Measurements from ENCODE around the gene CCL23.

Gene CCL23

GRCh38 chr17:35981908-35982330 is 35.9 kb downstream of the CCL23 start:
- Histone ChIP-seq H3K4me3 (ENCODE audit: low read length) (no peak overlapping the region), H3K36me3 (ENCODE audit: insufficient read depth, low read depth, low read length) (no peaks in the 10 kb centered on the region), H3K9me3 (ENCODE audit: insufficient read depth, low read depth, low read length) (no peaks in the 10 kb centered on the region), H3K9ac (ENCODE audit: low read depth, low read length) (no peak overlapping the region), H3K27me3 (ENCODE audit: insufficient read depth, low read length) (no peaks in the 10 kb centered on the region), H3K27ac (ENCODE audit: low read length) (no peak overlapping the region), H3K4me1 (ENCODE audit: insufficient read depth, low read length) (no peaks in the 10 kb centered on the region)

- no peak within 1 kb of the TSS for H3K27ac ChIP-seq (ENCODE audit: low read length)
- H3K27me3 ChIP-seq (ENCODE audit: insufficient read depth, low read length), result no peaks in the 10 kb centered on the region
- H3K9me3 ChIP-seq (ENCODE audit: insufficient read depth, low read depth, low read length), result no peaks in the 10 kb centered on the region
- no peak within 1 kb of the TSS for H3K9ac ChIP-seq (ENCODE audit: low read depth, low read length)
- H3K4me1 ChIP-seq (ENCODE audit: insufficient read depth, low read length), result no peaks in the 10 kb centered on the region; the same call in 1 of the 2 replicates
- no peak within 1 kb of the TSS for H3K4me3 ChIP-seq (ENCODE audit: low read length)
- H3K36me3 ChIP-seq (ENCODE audit: insufficient read depth, low read depth, low read length), result no peaks in the 10 kb centered on the region
These were observed 36.5 kb downstream of the CCL23 start, which contains the start of gene CCL16 for GRCh38 chr17:35981246-35981645. TSS of gene CCL16 (minus strand) at chr17:35981497. CDS start at chr17:35981420, 77 bp downstream.

DNA sequence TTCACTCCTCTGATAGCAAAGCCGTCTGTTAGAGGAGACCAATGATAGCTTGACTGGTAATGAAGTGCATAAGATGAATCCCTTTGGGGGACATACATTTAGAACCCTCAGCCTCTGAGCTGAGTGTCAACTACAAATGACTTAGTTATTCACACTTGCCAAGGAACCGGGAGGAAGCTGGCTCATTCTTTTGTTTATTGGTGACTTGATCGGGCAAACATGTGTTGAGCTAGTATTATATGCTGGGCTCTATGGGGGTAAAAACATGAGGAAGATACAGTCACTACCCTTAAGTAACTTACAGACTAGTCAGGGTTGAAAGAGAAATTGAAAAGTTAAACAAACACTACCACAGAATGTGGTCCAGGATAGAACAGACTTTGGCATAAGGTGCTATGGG is 39.4 kb downstream of the CCL23 start:
- no peak overlapping the region for H3K9ac ChIP-seq (ENCODE audit: low read depth, low read length)
- no peaks in the 10 kb centered on the region for H3K27me3 ChIP-seq (ENCODE audit: insufficient read depth, low read length)
- H3K9me3 ChIP-seq (ENCODE audit: insufficient read depth, low read depth, low read length), result no peaks in the 10 kb centered on the region
- no peak overlapping the region for H3K27ac ChIP-seq (ENCODE audit: low read length)
- H3K4me1 ChIP-seq (ENCODE audit: insufficient read depth, low read length), result no peaks in the 10 kb centered on the region; the same call in 1 of the 2 replicates
- no peak overlapping the region for H3K4me3 ChIP-seq (ENCODE audit: low read length)
- H3K36me3 ChIP-seq (ENCODE audit: insufficient read depth, low read depth, low read length), result no peaks in the 10 kb centered on the region

- no peak overlapping the region for H3K4me3 ChIP-seq (ENCODE audit: low read length)
- H3K9me3 ChIP-seq (ENCODE audit: insufficient read depth, low read depth, low read length), result no peaks in the 10 kb centered on the region
- H3K36me3 ChIP-seq (ENCODE audit: insufficient read depth, low read depth, low read length), result no peaks in the 10 kb centered on the region
- H3K27me3 ChIP-seq (ENCODE audit: insufficient read depth, low read length), result no peaks in the 10 kb centered on the region
- no peaks in the 10 kb centered on the region; the same call in 1 of the 2 replicates for H3K4me1 ChIP-seq (ENCODE audit: insufficient read depth, low read length)
- no peak overlapping the region for H3K27ac ChIP-seq (ENCODE audit: low read length)
- no peak overlapping the region for H3K9ac ChIP-seq (ENCODE audit: low read depth, low read length)
These were observed 40.3 kb downstream of the CCL23 start for GRCh38 chr17:35977509-35977908.

DNA sequence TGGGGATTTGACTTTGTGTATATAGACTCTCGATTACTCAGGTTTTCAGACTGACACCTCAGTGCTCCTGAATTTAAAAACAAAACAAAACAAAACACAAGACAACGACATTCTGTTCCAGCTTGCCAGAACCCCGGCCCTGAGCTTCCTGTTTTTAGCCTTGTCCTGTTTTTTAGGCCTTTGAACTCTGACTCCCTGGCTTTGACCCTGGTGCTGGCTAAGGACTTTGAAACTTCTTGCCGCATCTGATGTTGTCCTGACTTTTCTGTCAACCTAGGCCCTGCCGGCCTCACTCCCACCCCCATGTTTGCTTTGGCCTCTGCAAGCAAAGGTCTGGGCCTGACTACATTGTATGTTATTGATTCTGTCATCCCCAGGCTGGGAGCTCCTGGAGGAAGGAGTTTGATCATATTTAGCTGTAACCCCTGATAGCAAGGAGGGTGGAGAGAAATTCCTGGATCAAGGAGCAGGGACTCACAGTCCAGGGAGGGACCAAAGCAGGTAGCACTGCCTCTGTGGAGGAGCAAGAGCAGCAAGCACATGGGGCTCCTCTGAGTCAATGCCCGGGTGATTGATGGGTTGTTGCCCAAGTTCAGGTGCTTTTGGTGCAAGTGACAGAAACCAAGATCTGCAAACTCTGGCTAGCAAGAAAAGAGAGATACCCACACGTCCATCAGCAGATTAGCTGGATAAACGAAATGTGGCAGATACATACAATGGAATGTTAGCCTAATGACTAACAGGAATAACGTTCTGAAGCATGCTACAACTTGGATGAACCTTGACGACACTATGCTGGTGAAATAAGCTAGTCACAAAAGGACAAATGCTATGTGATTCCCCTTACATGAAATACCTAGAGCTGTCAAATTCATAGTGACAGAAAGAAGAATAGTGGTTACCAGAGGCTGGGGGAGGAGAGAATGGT is 44.2 kb downstream of the CCL23 start:
- H3K9ac ChIP-seq (ENCODE audit: low read depth, low read length), result no peak overlapping the region
- H3K27me3 ChIP-seq (ENCODE audit: insufficient read depth, low read length), result no peaks in the 10 kb centered on the region
- H3K9me3 ChIP-seq (ENCODE audit: insufficient read depth, low read depth, low read length), result no peaks in the 10 kb centered on the region
- H3K4me1 ChIP-seq (ENCODE audit: insufficient read depth, low read length), result no peaks in the 10 kb centered on the region; the same call in 1 of the 2 replicates
- H3K36me3 ChIP-seq (ENCODE audit: insufficient read depth, low read depth, low read length), result no peaks in the 10 kb centered on the region
- H3K4me3 ChIP-seq (ENCODE audit: low read length), result no peak overlapping the region
- H3K27ac ChIP-seq (ENCODE audit: low read length), result no peak overlapping the region

DNA sequence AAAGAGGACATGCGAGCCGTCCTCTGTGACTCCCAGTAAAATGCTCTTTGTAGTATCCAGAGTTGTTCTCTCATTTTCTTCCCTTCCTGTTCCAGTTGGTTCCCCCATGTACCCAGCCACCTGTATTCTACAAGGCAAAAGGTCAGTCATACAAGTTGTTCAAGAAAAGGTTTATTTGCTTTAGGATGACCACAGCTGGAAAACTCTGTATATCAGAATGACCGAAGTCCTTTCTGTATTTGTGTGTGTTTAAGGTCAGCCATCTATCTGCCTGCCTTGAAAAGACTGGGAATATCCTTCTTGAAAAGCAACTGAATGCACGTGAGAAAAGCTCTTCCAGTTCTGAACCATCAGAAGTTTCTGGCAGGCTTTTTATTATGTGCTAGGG is 44.8 kb downstream of the CCL23 start:
- no peaks in the 10 kb centered on the region for H3K9me3 ChIP-seq (ENCODE audit: insufficient read depth, low read depth, low read length)

GRCh38 chr17:35972535-35972934 is 45.2 kb downstream of the CCL23 start:
- no peak overlapping the region for H3K9ac ChIP-seq (ENCODE audit: low read depth, low read length)
- H3K27me3 ChIP-seq (ENCODE audit: insufficient read depth, low read length), result no peaks in the 10 kb centered on the region
- H3K4me1 ChIP-seq (ENCODE audit: insufficient read depth, low read length), result no peaks in the 10 kb centered on the region; the same call in 1 of the 2 replicates
- H3K4me3 ChIP-seq (ENCODE audit: low read length), result no peak overlapping the region
- no peaks in the 10 kb centered on the region for H3K9me3 ChIP-seq (ENCODE audit: insufficient read depth, low read depth, low read length)
- H3K36me3 ChIP-seq (ENCODE audit: insufficient read depth, low read depth, low read length), result no peaks in the 10 kb centered on the region
- no peak overlapping the region for H3K27ac ChIP-seq (ENCODE audit: low read length)

More for the DNA sequence above, 44.8 kb downstream of the CCL23 start:
- Histone ChIP-seq H3K36me3 (ENCODE audit: insufficient read depth, low read depth, low read length) (no peaks in the 10 kb centered on the region), H3K9ac (ENCODE audit: low read depth, low read length) (no peak overlapping the region), H3K4me1 (ENCODE audit: insufficient read depth, low read length) (no peaks in the 10 kb centered on the region; the same call in 1 of the 2 replicates), H3K27ac (ENCODE audit: low read length) (no peak overlapping the region), H3K4me3 (ENCODE audit: low read length) (no peak overlapping the region), H3K27me3 (ENCODE audit: insufficient read depth, low read length) (no peaks in the 10 kb centered on the region)

DNA sequence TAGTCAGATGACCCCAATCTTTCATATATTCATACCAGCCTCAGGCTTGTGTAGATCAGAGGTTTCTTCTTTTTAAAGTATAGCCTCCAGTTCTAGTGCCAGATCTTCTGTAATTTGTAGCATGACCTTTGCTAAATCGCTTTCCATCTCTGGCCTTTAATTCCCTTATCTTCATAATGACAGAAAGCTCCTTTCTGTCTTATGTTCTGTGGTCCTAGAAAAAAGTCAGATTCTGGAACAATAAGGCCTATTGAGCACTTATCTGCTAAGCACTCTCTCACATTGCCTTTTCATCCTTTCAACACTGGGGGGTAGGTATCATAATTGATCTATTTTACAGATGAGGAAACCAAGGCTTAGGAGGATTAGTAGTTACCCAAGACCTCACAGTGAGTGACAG is 45.7 kb downstream of the CCL23 start:
- Histone ChIP-seq H3K27me3 (ENCODE audit: insufficient read depth, low read length) (no peaks in the 10 kb centered on the region), H3K4me3 (ENCODE audit: low read length) (no peak overlapping the region), H3K9ac (ENCODE audit: low read depth, low read length) (no peak overlapping the region), H3K9me3 (ENCODE audit: insufficient read depth, low read depth, low read length) (no peaks in the 10 kb centered on the region), H3K4me1 (ENCODE audit: insufficient read depth, low read length) (no peaks in the 10 kb centered on the region; the same call in 1 of the 2 replicates), H3K27ac (ENCODE audit: low read length) (no peak overlapping the region), H3K36me3 (ENCODE audit: insufficient read depth, low read depth, low read length) (no peaks in the 10 kb centered on the region)

- Histone ChIP-seq H3K4me3 (ENCODE audit: low read length) (no peak overlapping the region), H3K9me3 (ENCODE audit: insufficient read depth, low read depth, low read length) (no peaks in the 10 kb centered on the region), H3K27ac (ENCODE audit: low read length) (no peak overlapping the region), H3K27me3 (ENCODE audit: insufficient read depth, low read length) (no peaks in the 10 kb centered on the region), H3K4me1 (ENCODE audit: insufficient read depth, low read length) (no peaks in the 10 kb centered on the region), H3K9ac (ENCODE audit: low read depth, low read length) (no peak overlapping the region), H3K36me3 (ENCODE audit: insufficient read depth, low read depth, low read length) (no peaks in the 10 kb centered on the region)
These were observed 48.0 kb downstream of the CCL23 start for GRCh38 chr17:35969558-35970380.

GRCh38 chr17:35968520-35969054 is 49.2 kb downstream of the CCL23 start:
- Histone ChIP-seq H3K9ac (ENCODE audit: low read depth, low read length) (no peak overlapping the region), H3K4me3 (ENCODE audit: low read length) (no peak overlapping the region), H3K4me1 (ENCODE audit: insufficient read depth, low read length) (no peaks in the 10 kb centered on the region), H3K9me3 (ENCODE audit: insufficient read depth, low read depth, low read length) (no peaks in the 10 kb centered on the region), H3K27ac (ENCODE audit: low read length) (no peak overlapping the region), H3K27me3 (ENCODE audit: insufficient read depth, low read length) (no peaks in the 10 kb centered on the region), H3K36me3 (ENCODE audit: insufficient read depth, low read depth, low read length) (no peaks in the 10 kb centered on the region)

DNA sequence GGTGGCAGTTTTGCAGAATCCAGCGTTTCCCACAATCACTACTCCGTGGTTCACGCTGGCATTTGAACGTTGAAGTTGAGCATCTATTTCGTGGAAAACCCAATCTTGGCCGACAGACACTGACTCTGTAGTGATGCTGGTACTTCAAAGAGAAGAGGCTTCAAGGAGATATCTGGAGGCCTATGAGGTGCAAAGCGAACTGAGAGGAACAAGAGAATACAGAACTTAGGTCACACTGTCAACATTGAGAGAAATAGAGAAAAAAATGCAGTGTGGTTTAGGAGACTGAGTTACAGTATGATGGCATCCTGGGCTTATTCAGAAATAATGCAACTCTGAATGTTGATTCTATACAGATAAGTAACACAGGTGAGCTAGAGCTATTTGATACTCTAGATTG is 52.5 kb downstream of the CCL23 start:
- Histone ChIP-seq H3K4me3 (ENCODE audit: low read length) (no peak overlapping the region), H3K9ac (ENCODE audit: low read depth, low read length) (no peak overlapping the region), H3K27ac (ENCODE audit: low read length) (no peak overlapping the region), H3K36me3 (ENCODE audit: insufficient read depth, low read depth, low read length) (no peaks in the 10 kb centered on the region), H3K9me3 (ENCODE audit: insufficient read depth, low read depth, low read length) (no peaks in the 10 kb centered on the region), H3K27me3 (ENCODE audit: insufficient read depth, low read length) (no peaks in the 10 kb centered on the region), H3K4me1 (ENCODE audit: insufficient read depth, low read length) (no peaks in the 10 kb centered on the region)

Measured in iPS-20b (cell line).